Measurements from ENCODE around the gene CBFA2T3.
A peak's percentile ranks its signal among the peaks of the same experiment; 100 is the strongest.

CBFA2T3 gene

DNA sequence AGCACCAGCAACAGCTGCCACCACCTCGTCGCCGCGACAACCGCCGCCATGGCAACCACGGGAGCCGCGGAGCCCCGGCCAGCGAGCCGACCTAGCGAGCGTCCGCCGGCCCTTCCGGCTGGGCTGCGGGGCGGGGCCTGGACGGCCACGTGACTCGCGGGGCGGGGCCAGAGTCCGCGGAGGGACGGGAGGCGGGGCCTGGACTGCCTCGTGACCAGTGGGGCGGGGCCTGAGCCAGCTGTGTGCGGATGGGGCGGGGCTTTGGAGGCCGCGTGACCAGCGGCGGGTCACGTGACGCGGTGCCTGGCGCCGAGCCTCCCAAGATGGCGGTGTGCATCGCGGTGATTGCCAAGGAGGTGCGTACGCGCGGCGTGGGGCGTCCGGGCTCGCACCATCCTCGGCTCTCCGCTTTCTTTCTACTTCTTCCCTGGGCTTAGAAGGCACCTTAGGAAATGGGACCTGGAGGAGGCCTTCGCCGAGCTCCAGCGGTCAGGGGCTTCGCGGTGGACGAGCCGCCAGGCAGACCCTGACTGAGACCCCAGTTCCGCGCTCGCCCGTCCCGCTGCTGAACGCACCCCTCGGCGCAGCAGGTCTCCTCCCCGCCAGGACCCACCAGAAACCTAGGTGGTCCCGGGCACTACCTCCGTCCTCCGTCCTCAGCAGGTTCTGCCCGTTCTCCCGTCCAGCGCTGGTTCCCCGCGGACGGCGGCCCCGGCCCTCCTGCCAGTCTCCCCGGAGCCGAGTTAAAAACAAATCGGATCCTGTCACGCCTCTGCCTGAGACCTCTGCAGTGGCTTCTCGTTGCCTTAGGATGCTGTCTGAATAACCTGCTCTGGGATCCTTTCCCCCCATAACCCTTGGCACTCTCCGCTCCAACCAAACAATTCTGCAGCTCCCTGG is 119.9 kb downstream of the CBFA2T3 start, which contains the start of the genes GALNS and TRAPPC2L:
Gene GALNS, minus strand, starts transcription at position 120 of the 900 bp plus-strand sequence. Its CDS starts 70 bp downstream, at position 50.
Gene TRAPPC2L, plus strand, starts transcription at position 300 of the 900 bp plus-strand sequence. Its CDS starts 24 bp downstream, at position 324.
- peak within 1 kb of the TSS; percentile 82 for H3K4me3 ChIP-seq (ENCODE audit: low read depth, low read length)
- DNase-seq (ENCODE audit: low read depth), result peak; percentile 54
- TF ChIP-seq, protein P1, sequence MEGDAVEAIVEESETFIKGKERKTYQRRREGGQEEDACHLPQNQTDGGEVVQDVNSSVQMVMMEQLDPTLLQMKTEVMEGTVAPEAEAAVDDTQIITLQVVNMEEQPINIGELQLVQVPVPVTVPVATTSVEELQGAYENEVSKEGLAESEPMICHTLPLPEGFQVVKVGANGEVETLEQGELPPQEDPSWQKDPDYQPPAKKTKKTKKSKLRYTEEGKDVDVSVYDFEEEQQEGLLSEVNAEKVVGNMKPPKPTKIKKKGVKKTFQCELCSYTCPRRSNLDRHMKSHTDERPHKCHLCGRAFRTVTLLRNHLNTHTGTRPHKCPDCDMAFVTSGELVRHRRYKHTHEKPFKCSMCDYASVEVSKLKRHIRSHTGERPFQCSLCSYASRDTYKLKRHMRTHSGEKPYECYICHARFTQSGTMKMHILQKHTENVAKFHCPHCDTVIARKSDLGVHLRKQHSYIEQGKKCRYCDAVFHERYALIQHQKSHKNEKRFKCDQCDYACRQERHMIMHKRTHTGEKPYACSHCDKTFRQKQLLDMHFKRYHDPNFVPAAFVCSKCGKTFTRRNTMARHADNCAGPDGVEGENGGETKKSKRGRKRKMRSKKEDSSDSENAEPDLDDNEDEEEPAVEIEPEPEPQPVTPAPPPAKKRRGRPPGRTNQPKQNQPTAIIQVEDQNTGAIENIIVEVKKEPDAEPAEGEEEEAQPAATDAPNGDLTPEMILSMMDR (IDR thresholded peaks at IDR 0.05; ENCODE audit: control insufficient read depth, extremely low read depth, insufficient read depth), result no peak

DNA sequence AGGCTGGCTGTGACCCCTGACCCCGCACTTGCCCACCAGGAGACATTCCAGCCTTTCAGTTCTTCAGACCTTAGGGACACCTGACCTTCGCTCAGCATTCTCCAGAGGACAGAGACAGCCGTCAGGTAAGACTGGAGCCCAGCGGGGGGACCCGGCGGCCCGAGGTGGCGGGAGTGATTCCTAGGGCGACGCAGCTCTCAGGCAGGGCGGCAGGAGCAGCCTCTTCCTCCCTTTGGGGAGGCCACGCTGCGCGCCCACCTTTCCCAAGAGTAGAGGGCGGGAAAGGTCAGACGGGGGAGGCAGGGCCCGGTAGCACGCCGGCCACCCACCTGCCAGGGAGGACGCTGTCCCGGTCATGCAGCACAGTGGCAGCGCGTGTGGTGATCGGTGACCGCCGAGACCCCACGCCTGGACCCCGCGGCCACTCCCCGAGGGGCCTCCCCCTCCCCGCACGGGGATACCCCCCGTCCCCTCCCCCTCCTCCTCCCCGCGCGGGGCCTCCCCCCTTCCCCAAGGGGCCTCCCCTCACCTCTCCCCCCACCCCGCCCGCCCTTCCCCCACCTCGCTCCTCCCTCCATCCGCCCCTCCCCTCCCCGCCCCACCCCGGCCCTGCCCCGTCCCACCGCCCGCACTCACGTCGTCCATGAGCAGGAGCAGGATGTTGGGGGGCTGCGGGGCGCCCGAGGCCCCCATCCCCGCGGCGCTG is 120.7 kb downstream of the CBFA2T3 start:
- DNase-seq (ENCODE audit: low read depth), result no peak
- H3K4me3 ChIP-seq (ENCODE audit: low read depth, low read length), result peak overlapping the region; percentile 82
- TF ChIP-seq, protein P1 (IDR thresholded peaks at IDR 0.05; ENCODE audit: control insufficient read depth, extremely low read depth, insufficient read depth), result no peak

DNA sequence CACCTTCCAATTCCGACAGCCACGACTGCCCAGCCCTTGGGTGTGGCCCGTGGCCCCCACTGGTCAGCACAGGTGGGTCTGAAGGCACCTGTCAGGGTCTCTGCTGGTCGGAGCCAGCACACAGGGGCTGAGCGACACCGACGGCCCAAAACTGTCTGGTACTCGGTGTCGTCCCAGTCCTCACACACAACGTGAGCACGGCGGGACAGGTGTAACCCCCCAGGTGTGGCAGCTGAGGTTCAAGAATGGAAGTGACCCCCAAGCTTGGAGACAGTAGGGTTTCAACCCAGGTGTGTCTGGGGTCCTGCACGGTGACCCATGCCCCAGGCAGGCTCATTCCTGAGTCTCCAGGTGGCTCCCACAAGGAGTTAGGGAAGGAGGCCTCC is 121.3 kb downstream of the CBFA2T3 start:
- peak overlapping the region; percentile 82 for H3K4me3 ChIP-seq (ENCODE audit: low read depth, low read length)
- TF ChIP-seq, protein P1 (IDR thresholded peaks at IDR 0.05; ENCODE audit: control insufficient read depth, extremely low read depth, insufficient read depth), result no peak
- no peak for DNase-seq (ENCODE audit: low read depth)

DNA sequence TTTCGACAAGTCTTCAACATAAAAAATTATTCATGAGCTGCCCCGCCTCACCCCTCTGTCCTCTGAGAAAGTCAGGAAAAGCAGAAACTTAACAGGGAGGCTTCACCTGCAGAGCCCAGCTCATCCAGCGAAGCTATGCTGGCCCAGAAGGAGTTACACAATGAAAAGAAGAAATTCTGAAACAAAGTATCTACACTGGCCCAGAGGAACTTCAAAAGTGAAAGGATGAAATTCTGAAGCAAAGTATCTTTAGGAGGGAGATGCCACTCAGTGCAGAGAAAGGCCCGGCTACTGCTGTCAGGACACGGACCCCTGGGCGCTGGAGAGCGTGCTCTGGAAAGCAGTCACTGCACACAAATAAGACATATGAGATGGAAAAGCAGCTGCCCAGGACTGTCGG is 121.8 kb downstream of the CBFA2T3 start:
- TF ChIP-seq, protein P1 (IDR thresholded peaks at IDR 0.05; ENCODE audit: control insufficient read depth, extremely low read depth, insufficient read depth), result no peak
- no peak overlapping the region for H3K4me3 ChIP-seq (ENCODE audit: low read depth, low read length)
- DNase-seq (ENCODE audit: low read depth), result no peak

DNA sequence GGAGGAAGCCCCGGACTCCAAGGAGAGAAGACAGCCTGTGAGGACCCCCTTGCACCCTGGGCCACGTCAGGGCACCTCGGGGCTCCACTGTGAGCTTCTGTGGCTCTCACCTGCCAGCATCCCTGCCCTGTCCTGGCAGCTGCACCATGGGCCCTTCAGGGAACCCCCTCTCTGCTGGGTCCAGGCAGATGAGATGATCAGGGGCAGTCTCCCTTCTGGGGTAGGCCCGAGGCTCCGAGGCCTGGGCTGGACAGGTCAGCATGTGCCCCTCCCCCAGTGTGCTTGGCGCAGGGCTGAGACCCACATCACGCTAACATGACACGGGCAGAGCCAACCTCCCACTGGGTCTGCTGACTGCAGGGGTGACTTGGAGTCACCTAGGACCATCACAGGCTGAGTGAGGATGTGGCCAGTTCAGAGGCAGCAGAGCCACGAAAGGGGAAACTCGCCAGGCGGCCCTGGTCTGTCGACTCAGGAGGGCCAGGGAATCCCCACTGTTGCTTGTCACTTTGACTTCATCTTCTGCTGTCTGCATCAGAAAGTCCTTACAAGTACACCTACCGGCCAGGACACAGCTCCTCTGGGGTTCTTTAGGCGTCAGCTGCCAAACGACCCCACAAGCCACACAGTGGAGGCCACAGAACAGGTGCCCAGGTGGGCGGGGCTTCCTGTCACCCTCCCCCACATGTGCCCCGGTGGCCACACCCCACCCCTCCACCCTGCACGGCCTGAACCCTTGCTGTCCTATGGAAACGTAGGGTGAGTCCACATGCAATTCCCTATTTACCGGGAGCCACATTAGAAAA is 122.5 kb downstream of the CBFA2T3 start:
- TF ChIP-seq, protein P1 (IDR thresholded peaks at IDR 0.05; ENCODE audit: control insufficient read depth, extremely low read depth, insufficient read depth), result no peak
- H3K4me3 ChIP-seq (ENCODE audit: low read depth, low read length), result no peak overlapping the region
- DNase-seq (ENCODE audit: low read depth), result no peak

DNA sequence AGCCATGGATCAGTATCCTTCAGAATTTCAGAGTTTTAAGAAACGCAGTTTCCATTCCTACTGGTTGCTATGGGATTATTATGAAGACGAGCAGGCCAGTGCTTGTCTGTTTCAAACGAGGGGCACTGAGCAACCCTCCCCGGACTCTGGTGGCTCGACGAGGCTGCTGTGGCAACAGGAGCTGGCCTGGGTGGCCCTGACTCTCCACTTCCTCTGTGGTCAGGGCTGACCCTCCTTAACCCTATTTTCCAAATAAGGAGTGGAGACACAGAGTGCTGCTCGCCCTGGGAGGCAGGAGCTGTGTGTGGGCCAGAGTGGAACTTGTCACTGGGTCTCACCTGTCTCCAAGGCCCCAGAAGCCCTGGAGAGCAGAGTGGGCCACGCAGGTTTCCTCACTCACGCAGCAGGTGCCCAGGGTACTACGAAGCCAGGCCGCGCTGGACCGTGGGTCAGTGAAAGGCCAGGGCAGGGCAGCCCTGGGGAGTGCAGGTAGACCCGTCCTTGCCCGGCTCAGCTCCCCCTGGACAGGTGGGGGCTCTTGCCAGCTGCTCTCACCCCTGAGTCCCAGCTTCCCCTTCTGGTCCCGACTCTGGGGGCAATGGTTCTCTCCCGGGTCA is 123.6 kb downstream of the CBFA2T3 start:
- no peak overlapping the region for H3K4me3 ChIP-seq (ENCODE audit: low read depth, low read length)
- no peak for DNase-seq (ENCODE audit: low read depth)
- TF ChIP-seq, protein P1 (IDR thresholded peaks at IDR 0.05; ENCODE audit: control insufficient read depth, extremely low read depth, insufficient read depth), result no peak

Data from LNCaP clone FGC (cell line).